OCI-LY1 (cell line): ENCODE data around the gene KXD1.
A peak's percentile ranks its signal among the peaks of the same experiment; 100 is the strongest.
"Not testable (repeated sequence)": the region's sequence is repeated elsewhere in the genome, so short reads cannot be mapped to it uniquely, and the experiment has no call there.

Experiments used
- H2AFZ ChIP-seq: fragments of 200-600 bp; sonication (generic), shearing (Covaris generic); 2 replicates; pipeline ENCODE4 v1.6.0; 2014; ENCODE audit warnings: antibody characterized with exemption, mild to moderate bottlenecking, low read length
- H3F3A ChIP-seq: fragments of 200-600 bp; sonication (generic), shearing (Covaris generic); 2 replicates; pipeline ENCODE4 v1.6.0; 2014; ENCODE audit warnings: mild to moderate bottlenecking, antibody characterized with exemption, low read length, moderate library complexity; ENCODE audit not compliant: insufficient read depth
- H3K27ac ChIP-seq: fragments of 200-600 bp; sonication (generic); 2 replicates; pipeline ENCODE4 v1.5.1; 2014; ENCODE audit warnings: low read length, mixed run types, mild to moderate bottlenecking, low read depth; ENCODE audit not compliant: poor library complexity, severe bottlenecking
- H3K27me3 ChIP-seq: fragments of 200-600 bp; sonication (generic); 2 replicates; pipeline ENCODE4 v1.6.0; 2014; ENCODE audit warnings: antibody characterized with exemption, mild to moderate bottlenecking, low read length, moderate library complexity; ENCODE audit not compliant: insufficient read depth
- H3K36me3 ChIP-seq: fragments of 200-600 bp; sonication (generic); 2 replicates; pipeline ENCODE4 v1.6.1; 2014; ENCODE audit warnings: mild to moderate bottlenecking, antibody characterized with exemption, low read length, moderate library complexity, mixed read lengths; ENCODE audit not compliant: insufficient read depth
- H3K4me1 ChIP-seq: fragments of 200-600 bp; sonication (generic); 2 replicates; pipeline ENCODE4 v1.5.1; 2014; ENCODE audit warnings: mild to moderate bottlenecking, low read length, moderate library complexity; ENCODE audit not compliant: insufficient read depth, severe bottlenecking
- H3K4me2 ChIP-seq: fragments of 200-600 bp; sonication (generic), shearing (Covaris generic); 2 replicates; pipeline ENCODE4 v1.6.1; 2014; ENCODE audit warnings: low read length
- H3K4me3 ChIP-seq: fragments of 200-600 bp; sonication (generic); 2 replicates; pipeline ENCODE4 v1.5.1; 2014; ENCODE audit warnings: low read length, low read depth, mild to moderate bottlenecking, mixed read lengths; ENCODE audit not compliant: poor library complexity, severe bottlenecking
- H3K79me2 ChIP-seq: fragments of 200-600 bp; shearing (Covaris generic); 2 replicates; pipeline ENCODE4 v1.6.1; 2016; ENCODE audit warnings: mixed run types, low read length, mixed read lengths; ENCODE audit not compliant: insufficient read depth
- H3K9ac ChIP-seq: fragments of 200-600 bp; sonication (generic), shearing (Covaris generic); 2 replicates; pipeline ENCODE4 v1.6.1; 2014; ENCODE audit warnings: mild to moderate bottlenecking, low read length, mixed read lengths
- H3K9me2 ChIP-seq: fragments of 200-600 bp; sonication (generic), shearing (Covaris generic); 2 replicates; pipeline ENCODE4 v1.6.1; 2014; ENCODE audit warnings: low read depth, mild to moderate bottlenecking, low read length, mixed read lengths
- H3K9me3 ChIP-seq: fragments of 200-600 bp; shearing (Covaris generic); 2 replicates; pipeline ENCODE4 v1.6.1; 2014; ENCODE audit warnings: low read length, mixed read lengths
- H4K20me1 ChIP-seq: fragments of 200-600 bp; sonication (generic), shearing (Covaris generic); 2 replicates; pipeline ENCODE4 v1.6.0; 2016; ENCODE audit warnings: mild to moderate bottlenecking, low read length; ENCODE audit not compliant: insufficient read depth
- CTCF ChIP-seq: fragments of 200-600 bp; sonication (generic), shearing (Covaris generic); IDR thresholded peaks from 2 replicates; pipeline ENCODE4 v1.5.1; 2017; ENCODE audit warnings: mild to moderate bottlenecking, antibody characterized with exemption, low read length, moderate library complexity, mixed read lengths
- EZH2 ChIP-seq: fragments of 200-600 bp; sonication (generic), shearing (Covaris generic); IDR thresholded peaks from 2 replicates; pipeline ENCODE4 v1.8.0; 2017; ENCODE audit warnings: borderline replicate concordance, mixed run types, mild to moderate bottlenecking, antibody characterized with exemption, low read length, moderate library complexity, mixed read lengths

KXD1 gene

GRCh38 chr19:18589380-18590272, 32.0 kb downstream of the KXD1 start:
- no peaks in the 10 kb centered on the region for H3K9me3 ChIP-seq
- H3K36me3 ChIP-seq = no peaks in the 10 kb centered on the region
- TF ChIP-seq EZH2 (no peak), CTCF (no peak)
- H3K27me3 ChIP-seq = no peaks in the 10 kb centered on the region; the same call in 1 of the 2 replicates
- peak overlapping the region; percentile 88 for H3K27ac ChIP-seq
- H3K79me2 ChIP-seq = no peaks in the 10 kb centered on the region
- H3K4me1 ChIP-seq = peaks cover 45% of the 10 kb centered on the region
- H3F3A ChIP-seq = no peaks in the 10 kb centered on the region
- no peak overlapping the region for H2AFZ ChIP-seq
- H3K9me2 ChIP-seq = no peaks in the 10 kb centered on the region
- no peaks in the 10 kb centered on the region for H4K20me1 ChIP-seq
- H3K4me2 ChIP-seq = peak overlapping the region; percentile 78
- H3K4me3 ChIP-seq = peak overlapping the region; percentile 66
- peak overlapping the region; percentile 79 for H3K9ac ChIP-seq

GRCh38 chr19:18590273-18591272, 32.9 kb downstream of the KXD1 start:
- no peak for TF ChIP-seq EZH2
- peak; percentile 90 for TF ChIP-seq CTCF
- Histone ChIP-seq H3K4me1 (peaks cover 49% of the 10 kb centered on the region), H3K36me3 (no peaks in the 10 kb centered on the region), H3K9me3 (no peaks in the 10 kb centered on the region), H3K9me2 (no peaks in the 10 kb centered on the region), H3K27ac (peak overlapping the region; percentile 88), H3F3A (no peaks in the 10 kb centered on the region), H2AFZ (no peak overlapping the region), H3K27me3 (no peaks in the 10 kb centered on the region), H3K4me2 (peak overlapping the region; percentile 78), H3K9ac (peak overlapping the region; percentile 79), H3K4me3 (peak overlapping the region; percentile 66), H4K20me1 (no peaks in the 10 kb centered on the region), H3K79me2 (no peaks in the 10 kb centered on the region)

- H3K27ac ChIP-seq = no peak overlapping the region
- no peaks in the 10 kb centered on the region for H3K9me2 ChIP-seq
- H3F3A ChIP-seq = no peaks in the 10 kb centered on the region
- H3K9me3 ChIP-seq = no peaks in the 10 kb centered on the region
- H3K9ac ChIP-seq = no peak overlapping the region
- H3K79me2 ChIP-seq = no peaks in the 10 kb centered on the region
- peaks cover 49% of the 10 kb centered on the region for H3K4me1 ChIP-seq
- H3K4me3 ChIP-seq = no peak overlapping the region
- TF ChIP-seq EZH2 = no peak
- no peak for TF ChIP-seq CTCF
- H2AFZ ChIP-seq = no peak overlapping the region
- no peak overlapping the region for H3K4me2 ChIP-seq
- H4K20me1 ChIP-seq = no peaks in the 10 kb centered on the region
- no peaks in the 10 kb centered on the region; the same call in 1 of the 2 replicates for H3K27me3 ChIP-seq
- no peaks in the 10 kb centered on the region for H3K36me3 ChIP-seq
These were observed 34.2 kb downstream of the KXD1 start for GRCh38 chr19:18591735-18592385.

GRCh38 chr19:18592732-18593131, 35.1 kb downstream of the KXD1 start:
- not testable (repeated sequence) for H3K9ac ChIP-seq, H3K27me3 ChIP-seq, H3K79me2 ChIP-seq, H2AFZ ChIP-seq, H3F3A ChIP-seq, H3K9me3 ChIP-seq, H3K9me2 ChIP-seq, H3K4me3 ChIP-seq, H3K36me3 ChIP-seq, H4K20me1 ChIP-seq
- H3K4me2 ChIP-seq = peak overlapping the region; percentile 94; the same call in 1 of the 2 replicates
- peaks cover 46% of the 10 kb centered on the region for H3K4me1 ChIP-seq
- peak overlapping the region; percentile 61 for H3K27ac ChIP-seq
